GM18873 (cell line): ENCODE results near the gene NYNRIN.

Experiments
- ATAC-seq: cut with Tn5 transposase; IDR thresholded peaks from one replicate; pipeline ENCODE4 v1.9.1; 2021; ENCODE audit warnings: mild to moderate bottlenecking, moderate library complexity, moderate number of reproducible peaks; ENCODE audit not compliant: unreplicated experiment, low FRiP score

Gene NYNRIN

DNA sequence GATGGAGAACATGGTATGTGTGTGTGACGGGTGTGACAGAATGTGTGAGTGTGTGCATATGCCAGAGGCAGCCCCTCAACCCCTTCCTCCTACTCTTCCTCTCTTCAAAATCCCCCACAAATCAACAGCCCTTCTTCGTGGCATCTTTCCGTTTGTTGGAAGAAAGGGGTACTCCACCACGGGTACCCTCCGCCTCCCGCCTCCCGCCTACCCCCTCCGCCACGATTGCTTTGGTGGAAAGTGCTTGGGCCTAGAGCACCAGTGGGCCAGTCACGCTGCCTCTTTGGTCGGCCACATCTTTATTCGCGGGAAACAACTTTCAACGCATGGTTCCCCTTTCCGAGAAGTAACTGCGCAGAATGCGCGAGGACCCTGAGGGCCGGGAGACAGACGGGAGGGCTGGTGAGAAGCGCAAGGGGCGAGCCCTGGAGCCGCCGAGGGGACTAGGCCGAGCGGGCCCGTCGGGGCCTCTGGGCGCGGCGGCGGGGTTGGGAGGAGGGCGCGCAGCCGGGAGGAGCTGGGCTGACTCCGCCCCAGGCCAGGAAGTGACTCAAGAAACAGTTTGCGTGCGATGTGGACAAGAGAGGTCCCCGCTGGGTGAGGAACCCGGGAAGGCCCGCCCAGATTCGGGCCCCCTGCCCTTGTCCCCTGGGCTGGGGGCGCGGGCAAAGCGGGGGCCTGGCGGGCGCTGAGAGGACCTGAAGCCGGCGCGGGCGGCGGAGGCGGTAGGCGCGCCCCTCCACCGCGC lies 30.8 kb downstream of the NYNRIN start, which contains the start of the genes CBLN3 and KHNYN:
Gene CBLN3 (minus strand): TSS at position 274 of the 748 bp plus-strand sequence. CDS start 614 bp downstream, outside the sequence.
Gene KHNYN (plus strand): TSS at position 560 of the 748 bp plus-strand sequence. CDS start 777 bp downstream, outside the sequence.
- peak; percentile 83 for ATAC-seq

- peak; percentile 39 for ATAC-seq
Observed at GRCh38 chr14:24430143-24430681, 31.4 kb downstream of the NYNRIN start.

GRCh38 chr14:24430682-24431568 lies 32.1 kb downstream of the NYNRIN start:
- ATAC-seq, result no peak

- ATAC-seq, result peak; percentile 52
Observed at GRCh38 chr14:24431569-24432258, 32.9 kb downstream of the NYNRIN start.

DNA sequence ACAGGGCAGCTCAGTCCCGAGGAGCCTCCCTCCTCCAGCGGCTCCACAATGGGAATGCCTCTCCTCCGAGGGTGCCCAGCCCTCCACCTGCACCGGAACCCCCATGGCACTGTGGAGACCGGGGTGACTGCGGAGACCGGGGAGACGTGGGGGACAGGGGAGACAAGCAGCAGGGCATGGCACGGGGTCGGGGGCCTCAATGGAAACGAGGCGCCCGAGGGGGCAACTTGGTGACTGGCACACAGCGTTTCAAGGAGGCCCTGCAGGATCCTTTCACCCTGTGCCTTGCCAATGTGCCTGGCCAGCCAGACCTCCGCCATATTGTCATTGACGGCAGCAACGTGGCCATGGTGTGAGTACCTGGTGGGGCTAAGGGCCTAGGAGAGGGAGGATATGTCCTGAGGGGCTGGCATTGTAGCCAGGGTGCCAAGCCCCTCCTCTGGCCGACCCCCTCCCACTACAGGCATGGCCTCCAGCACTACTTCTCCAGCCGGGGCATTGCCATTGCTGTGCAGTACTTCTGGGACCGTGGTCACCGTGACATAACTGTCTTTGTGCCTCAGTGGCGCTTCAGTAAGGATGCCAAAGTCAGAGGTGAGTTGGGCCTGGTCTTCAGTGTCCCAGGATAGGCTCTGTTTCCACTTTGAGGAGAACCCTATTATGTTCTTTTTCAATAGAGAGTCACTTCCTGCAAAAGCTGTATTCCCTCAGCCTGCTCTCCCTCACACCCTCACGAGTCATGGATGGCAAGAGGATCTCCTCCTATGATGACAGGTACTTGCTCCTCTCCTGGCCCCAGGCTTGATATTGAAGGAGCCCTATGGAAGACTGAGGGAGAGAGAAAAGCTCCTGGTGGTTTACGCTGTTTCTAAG lies 33.7 kb downstream of the NYNRIN start:
- ATAC-seq, result no peak

GRCh38 chr14:24434036-24434435 lies 35.2 kb downstream of the NYNRIN start:
- no peak for ATAC-seq

DNA sequence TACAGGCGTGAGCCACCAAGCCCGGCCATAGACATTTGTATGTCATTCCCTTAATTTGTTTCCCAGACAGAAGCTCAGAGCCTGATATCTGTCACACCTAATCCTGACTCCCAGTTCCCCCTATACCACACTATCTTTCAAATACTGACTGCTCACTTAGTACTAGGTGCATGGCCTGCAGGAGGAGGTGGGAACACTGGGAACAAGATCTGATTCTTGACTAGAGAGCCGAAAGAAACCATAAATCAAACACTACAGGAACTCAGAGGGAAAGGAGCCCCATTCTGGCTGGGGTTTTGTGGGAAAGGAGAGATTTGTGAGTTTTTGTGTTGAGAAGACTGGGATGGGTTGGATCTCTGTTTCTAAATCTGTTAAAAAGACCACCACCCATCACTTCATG lies 35.9 kb downstream of the NYNRIN start:
- ATAC-seq, result no peak

- no peak for ATAC-seq
Observed at GRCh38 chr14:24435192-24435810, 36.5 kb downstream of the NYNRIN start.

- no peak for ATAC-seq
Observed at GRCh38 chr14:24435998-24436354, 37.2 kb downstream of the NYNRIN start.

DNA sequence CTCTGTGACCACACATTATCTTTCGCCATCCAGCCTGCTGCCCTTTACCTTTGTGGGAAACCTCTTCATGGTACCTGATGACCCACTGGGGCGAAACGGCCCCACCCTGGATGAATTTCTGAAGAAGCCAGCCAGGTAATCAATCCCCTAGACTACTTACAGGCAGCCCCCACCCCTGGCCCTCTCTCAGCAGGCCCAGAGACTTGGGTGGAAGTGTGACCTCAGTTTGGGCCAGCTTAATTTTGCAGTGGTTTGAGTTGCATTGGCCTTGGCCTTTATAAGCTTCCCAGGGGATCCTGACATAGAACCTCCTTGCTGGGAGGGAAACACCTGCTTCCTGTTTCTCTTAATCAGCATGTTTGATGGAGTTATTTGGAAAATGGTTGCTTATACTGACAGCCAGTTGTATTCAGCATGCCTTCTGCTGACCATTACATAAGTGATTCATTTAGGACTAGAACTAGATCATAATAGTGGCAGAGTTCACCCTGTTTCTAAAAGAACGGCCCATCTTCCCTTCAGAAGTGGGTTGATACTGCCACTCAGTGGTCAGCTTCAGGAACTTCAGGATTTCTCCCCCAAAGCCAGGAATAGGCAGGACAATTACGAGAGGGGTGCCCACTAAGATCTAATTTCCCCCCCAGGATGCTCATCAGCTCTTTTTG lies 37.7 kb downstream of the NYNRIN start:
- no peak for ATAC-seq

GRCh38 chr14:24437020-24437735 lies 38.4 kb downstream of the NYNRIN start:
- ATAC-seq, result no peak

DNA sequence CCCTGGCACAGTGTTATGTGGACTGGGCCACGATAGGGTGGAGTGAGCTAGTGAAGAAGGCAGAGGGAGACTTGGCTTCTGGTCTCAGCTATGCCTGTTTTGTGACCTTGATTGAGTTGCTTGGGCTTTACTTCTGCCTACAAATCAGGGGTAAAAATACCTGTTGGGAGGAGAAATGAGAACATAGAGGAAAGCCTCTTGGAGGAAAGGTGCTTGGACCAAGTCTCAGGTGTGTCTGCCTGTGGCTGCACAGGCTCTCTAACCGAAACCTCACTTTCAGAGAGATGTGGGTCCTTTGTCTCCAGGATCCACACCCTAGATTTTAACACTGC lies 38.9 kb downstream of the NYNRIN start:
- ATAC-seq, result no peak

DNA sequence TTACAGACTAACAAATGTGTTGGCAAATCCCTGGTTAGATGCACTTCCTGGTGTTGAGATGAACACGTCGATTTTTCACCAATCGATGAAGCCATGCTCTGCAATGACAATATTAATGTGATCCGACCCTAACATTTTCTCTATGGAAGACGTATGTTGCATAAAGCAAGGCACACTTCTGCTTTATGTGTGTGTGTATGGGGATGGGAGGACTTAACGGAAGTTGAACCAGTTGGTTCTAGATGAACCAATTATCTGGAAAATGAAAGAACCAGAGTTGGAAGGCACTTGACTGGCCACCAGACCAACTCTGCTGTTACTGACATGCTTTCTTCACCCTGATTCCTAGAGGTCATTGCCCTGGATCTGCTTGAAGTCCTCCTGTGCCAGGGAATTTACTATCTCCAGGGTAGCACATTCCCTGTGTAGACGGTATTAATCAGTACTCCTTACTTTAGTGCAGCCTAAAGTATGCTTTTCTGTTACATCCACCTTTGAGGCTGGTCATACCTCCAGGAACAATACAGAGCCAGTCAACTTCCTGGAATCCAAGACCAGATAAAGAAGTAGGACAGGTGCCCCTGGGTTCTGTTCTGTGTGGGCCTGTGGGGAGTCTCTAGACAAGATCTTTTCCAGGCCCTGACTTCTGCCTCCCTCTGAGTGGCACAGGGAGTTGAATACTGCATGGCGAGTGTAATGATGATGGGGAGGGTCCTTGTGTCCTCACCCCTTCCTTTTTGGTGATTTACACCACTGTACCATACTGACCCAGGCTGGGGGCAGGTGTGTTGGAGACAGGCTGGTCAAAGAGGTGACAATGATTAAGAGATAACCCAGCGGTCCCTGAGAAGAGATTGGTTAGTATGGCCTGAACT lies 39.7 kb downstream of the NYNRIN start:
- ATAC-seq, result no peak

- ATAC-seq, result no peak
Observed at GRCh38 chr14:24439257-24439656, 40.5 kb downstream of the NYNRIN start.

DNA sequence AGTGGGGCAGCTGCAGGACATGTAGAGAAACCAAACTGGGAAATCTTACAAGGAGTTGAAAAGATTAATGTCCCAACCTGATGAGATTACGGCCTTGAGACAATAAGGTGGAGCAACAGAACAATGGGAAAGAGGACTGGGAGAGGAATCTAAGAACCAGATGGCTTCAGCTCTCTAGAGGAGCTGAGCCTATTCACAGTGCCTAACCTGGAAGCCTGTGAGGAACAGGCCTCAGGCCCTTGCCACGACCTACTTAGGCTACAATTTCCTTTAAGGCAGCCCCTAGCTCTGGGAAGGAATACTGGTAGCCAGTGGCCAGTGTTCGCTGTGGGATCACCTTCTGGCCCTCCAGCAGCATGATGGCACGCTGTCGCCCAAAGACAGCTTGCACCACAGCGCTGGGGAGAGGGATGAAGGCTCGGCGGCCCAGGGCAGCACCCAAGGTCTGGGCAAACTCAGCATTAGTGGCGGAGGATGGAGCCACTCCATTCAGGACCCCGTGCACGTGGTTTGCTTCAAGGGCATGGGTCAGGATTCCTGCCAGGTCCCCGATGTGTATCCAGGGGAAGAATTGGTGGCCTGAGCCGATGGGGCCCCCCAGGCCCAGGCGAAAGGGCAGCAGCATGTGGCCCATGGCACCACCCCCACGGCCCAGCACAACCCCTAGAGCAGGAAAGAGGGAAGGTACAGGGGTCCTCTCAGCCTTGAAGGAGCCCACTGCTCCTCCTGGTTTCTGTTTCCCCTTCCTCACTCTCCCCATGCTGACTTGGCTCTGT lies 41.2 kb downstream of the NYNRIN start:
- ATAC-seq, result no peak

- ATAC-seq, result no peak
Observed at GRCh38 chr14:24440606-24441399, 42.0 kb downstream of the NYNRIN start.
